ENCODE results near the gene BPIFB6. TPM values are rescaled to one million over a fixed set of nuclear protein-coding genes. Genes with fewer than 3 reads are reported as not detected.

Gene BPIFB6
- polyA plus RNA-seq, 1 of the 3 experiments (the other 2 are of a cell fraction): not detected

- H3K36me3 ChIP-seq (replicated peaks in 1 of 2; ENCODE audit: control insufficient read depth in 1 of 2, insufficient read depth in 2 of 2, low read length in 1 of 2): no peaks in the 10 kb centered on the region
- DNase-seq: no peak
- no peak for TF ChIP-seq FOSL2 (IDR thresholded peaks at IDR 0.05; ENCODE audit: borderline replicate concordance, low read depth)
- TF ChIP-seq RCOR1 (IDR thresholded peaks at IDR 0.05; ENCODE audit: low read length): no peak
- POLR2A ChIA-PET: no interaction called here
- CTCF ChIA-PET: interaction anchor here (0.7 to 1.4 kb wide), 2 partner anchors 10 to 19 kb away, joined by 3 to 4 read pairs; no protein-coding TSS in a partner anchor
- peaks cover 6% of the 10 kb centered on the region; the same call in 1 of the 2 replicates for H3K27me3 ChIP-seq (ENCODE audit: insufficient read depth)
- no peak overlapping the region for H3K4me2 ChIP-seq
- no peaks in the 10 kb centered on the region for H3K79me2 ChIP-seq (ENCODE audit: insufficient read depth)
- no peaks in the 10 kb centered on the region for H3K9me3 ChIP-seq
- no peak overlapping the region for H2AFZ ChIP-seq (ENCODE audit: low read depth)
- H3K27ac ChIP-seq (ENCODE audit: low read depth in 2 of 2, low read length in 1 of 2): no peak overlapping the region
- H3F3A ChIP-seq (replicated peaks; ENCODE audit: insufficient read depth): no peaks in the 10 kb centered on the region
- no peak overlapping the region for H3K4me3 ChIP-seq (ENCODE audit: low read depth in 2 of 2, low read length in 1 of 2)
- no peaks in the 10 kb centered on the region for H3K9me2 ChIP-seq
- H3K4me1 ChIP-seq (ENCODE audit: control insufficient read depth in 1 of 2, insufficient read depth in 2 of 2, low read depth in 1 of 2, low read length in 1 of 2): no peaks in the 10 kb centered on the region
- no peaks in the 10 kb centered on the region for H4K20me1 ChIP-seq (ENCODE audit: insufficient read depth)
- no peak overlapping the region for H3K9ac ChIP-seq
These were observed 35.6 kb upstream of the BPIFB6 start for GRCh38 chr20:32995802-32996201.

GRCh38 chr20:32997431-32997830, 34.0 kb upstream of the BPIFB6 start:
- Histone ChIP-seq H4K20me1 (ENCODE audit: insufficient read depth) (no peaks in the 10 kb centered on the region), H2AFZ (ENCODE audit: low read depth) (no peak overlapping the region), H3K79me2 (ENCODE audit: insufficient read depth) (no peaks in the 10 kb centered on the region), H3K9ac (no peak overlapping the region), H3K36me3 (replicated peaks in 1 of 2; ENCODE audit: control insufficient read depth in 1 of 2, insufficient read depth in 2 of 2, low read length in 1 of 2) (no peaks in the 10 kb centered on the region), H3K9me3 (no peaks in the 10 kb centered on the region), H3K9me2 (no peaks in the 10 kb centered on the region), H3F3A (replicated peaks; ENCODE audit: insufficient read depth) (no peaks in the 10 kb centered on the region), H3K4me1 (ENCODE audit: control insufficient read depth in 1 of 2, insufficient read depth in 2 of 2, low read depth in 1 of 2, low read length in 1 of 2) (no peaks in the 10 kb centered on the region), H3K4me3 (ENCODE audit: low read depth in 2 of 2, low read length in 1 of 2) (no peak overlapping the region), H3K4me2 (no peak overlapping the region), H3K27ac (ENCODE audit: low read depth in 2 of 2, low read length in 1 of 2) (no peak overlapping the region), H3K27me3 (ENCODE audit: insufficient read depth) (peaks cover 6% of the 10 kb centered on the region; the same call in 1 of the 2 replicates)
- DNase-seq: no peak
- ChIA-PET CTCF (no interaction called here), POLR2A (no interaction called here)
- TF ChIP-seq CHD2 (IDR thresholded peaks at IDR 0.05; ENCODE audit: low read length, partially characterized antibody): no peak
- no peak for TF ChIP-seq CTCF (IDR thresholded peaks at IDR 0.05)
- no peak for TF ChIP-seq SIN3A (IDR thresholded peaks at IDR 0.05; ENCODE audit: borderline replicate concordance, low read depth, low read length)
- TF ChIP-seq FOXM1 (IDR thresholded peaks at IDR 0.05; ENCODE audit: low read depth): no peak
- TF ChIP-seq RAD21 (IDR thresholded peaks at IDR 0.05; ENCODE audit: low read length): no peak
- no peak for TF ChIP-seq JUND (IDR thresholded peaks at IDR 0.05)
- TF ChIP-seq YY1 (IDR thresholded peaks at IDR 0.05; ENCODE audit: low read depth): no peak
- no peak for TF ChIP-seq TAF1 (IDR thresholded peaks at IDR 0.05; ENCODE audit: borderline replicate concordance, low read depth, low read length)
- TF ChIP-seq ZBTB33 (IDR thresholded peaks at IDR 0.05; ENCODE audit: borderline replicate concordance, low read depth): no peak
- TF ChIP-seq ELF1 (IDR thresholded peaks at IDR 0.05): no peak
- TF ChIP-seq GATA2 (CRISPR knock-in tag; IDR thresholded peaks at IDR 0.05): no peak
- no peak for TF ChIP-seq REST (IDR thresholded peaks at IDR 0.05; ENCODE audit: low read depth, low read length)
- TF ChIP-seq, protein P1, sequence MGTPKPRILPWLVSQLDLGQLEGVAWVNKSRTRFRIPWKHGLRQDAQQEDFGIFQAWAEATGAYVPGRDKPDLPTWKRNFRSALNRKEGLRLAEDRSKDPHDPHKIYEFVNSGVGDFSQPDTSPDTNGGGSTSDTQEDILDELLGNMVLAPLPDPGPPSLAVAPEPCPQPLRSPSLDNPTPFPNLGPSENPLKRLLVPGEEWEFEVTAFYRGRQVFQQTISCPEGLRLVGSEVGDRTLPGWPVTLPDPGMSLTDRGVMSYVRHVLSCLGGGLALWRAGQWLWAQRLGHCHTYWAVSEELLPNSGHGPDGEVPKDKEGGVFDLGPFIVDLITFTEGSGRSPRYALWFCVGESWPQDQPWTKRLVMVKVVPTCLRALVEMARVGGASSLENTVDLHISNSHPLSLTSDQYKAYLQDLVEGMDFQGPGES (IDR thresholded peaks at IDR 0.05; ENCODE audit: low read depth, low read length): no peak
- TF ChIP-seq NFIC (IDR thresholded peaks at IDR 0.05; ENCODE audit: borderline replicate concordance): no peak
- 0% methylated on average over 2 of the region's 2 CpGs for WGBS (ENCODE audit: low lambda C conversion rate)

Data from SK-N-SH (cell line).